CD14-positive monocyte (primary cell): ENCODE data around the gene ASS1. TPM values are rescaled to one million over a fixed set of nuclear protein-coding genes. Genes with fewer than 3 reads are reported as not detected.
A peak's percentile ranks its signal among the peaks of the same experiment; 100 is the strongest.

ENCODE experiments used
- DNase-seq, 3 donors: peaks; one replicate each; pipeline ENCODE4 v3.0.0-alpha.2; 2011 to 2022
- H2AFZ ChIP-seq: 2 replicates; pipeline ENCODE4 v1.6.0; 2012; ENCODE audit warnings: mild to moderate bottlenecking, low read depth, low read length, inconsistent platforms; ENCODE audit not compliant: insufficient read depth, poor library complexity, severe bottlenecking
- H3K27ac ChIP-seq, 2 donors: 1 replicate in 1 of 2; 2 replicates in 1 of 2; pipeline ENCODE4 v1.5.1; 2012 to 2013; ENCODE audit warnings: low read length in 2 of 2, control low read depth in 1 of 2, inconsistent platforms in 1 of 2, low read depth in 1 of 2, mild to moderate bottlenecking in 1 of 2
- H3K27me3 ChIP-seq, 2 donors: one replicate each; pipeline versions ENCODE4 v1.6.0 to v1.6.1; 2011 to 2013; ENCODE audit warnings: low read length in 2 of 2; ENCODE audit not compliant: control insufficient read depth in 2 of 2, insufficient read depth in 2 of 2
- H3K36me3 ChIP-seq, 2 donors: replicated peaks in 1 of 2; 1 replicate in 1 of 2; 2 replicates in 1 of 2; pipeline versions ENCODE4 v1.5.1 to v1.6.1; 2012 to 2013; ENCODE audit warnings: low read length in 2 of 2, control low read depth in 1 of 2, inconsistent platforms in 1 of 2, mild to moderate bottlenecking in 1 of 2; ENCODE audit not compliant: insufficient read depth in 2 of 2, control insufficient read depth in 1 of 2
- H3K4me1 ChIP-seq, 2 donors: 1 replicate in 1 of 2; 2 replicates in 1 of 2; pipeline versions ENCODE4 v1.5.1 to v1.6.1; 2012 to 2013; ENCODE audit warnings: low read length in 2 of 2, control low read depth in 1 of 2, inconsistent platforms in 1 of 2, mild to moderate bottlenecking in 1 of 2, moderate library complexity in 1 of 2; ENCODE audit not compliant: insufficient read depth in 2 of 2, control insufficient read depth in 1 of 2
- H3K4me2 ChIP-seq: replicated peaks from 2 replicates; pipeline ENCODE3; 2012; ENCODE audit warnings: low read length, moderate library complexity, mild to moderate bottlenecking; ENCODE audit not compliant: poor library complexity, severe bottlenecking; ENCODE audit errors: extremely low read depth
- H3K4me3 ChIP-seq, 3 experiments: fragments of 200-600 bp in 1 of 3; sonication (generic) in 1 of 3; replicated peaks in 1 of 3; 1 replicate in 2 of 3; 2 replicates in 1 of 3; pipeline ENCODE4 v1.5.1; 2011 to 2013; ENCODE audit warnings: low read length in 3 of 3, mild to moderate bottlenecking in 3 of 3, control low read depth in 2 of 3, low read depth in 2 of 3, inconsistent platforms in 1 of 3, moderate library complexity in 1 of 3
- H3K79me2 ChIP-seq: 2 replicates; pipeline ENCODE4 v1.6.0; 2012; ENCODE audit warnings: mild to moderate bottlenecking, control low read depth, inconsistent platforms, low read length, moderate library complexity; ENCODE audit not compliant: insufficient read depth
- H3K9ac ChIP-seq: 2 replicates; pipeline ENCODE4 v1.6.0; 2017; ENCODE audit warnings: low read length, mild to moderate bottlenecking; ENCODE audit not compliant: insufficient read depth, poor library complexity, severe bottlenecking
- H3K9me3 ChIP-seq, 2 donors: replicated peaks in 1 of 2; 1 replicate in 1 of 2; 2 replicates in 1 of 2; pipeline versions ENCODE4 v1.5.1 to v1.6.1; 2012 to 2013; ENCODE audit warnings: low read length in 2 of 2, control low read depth in 1 of 2; ENCODE audit not compliant: control insufficient read depth in 1 of 2, insufficient read depth in 1 of 2
- H4K20me1 ChIP-seq: 2 replicates; pipeline ENCODE4 v1.6.0; 2012; ENCODE audit warnings: mild to moderate bottlenecking, low read length, control low read depth, moderate library complexity; ENCODE audit not compliant: insufficient read depth
- H3K27ac Mint-ChIP-seq, 7 donors: one replicate each; pipeline ENCODE4 v1.8.0; 2020; ENCODE audit warnings: mild to moderate bottlenecking in 7 of 7, mixed read lengths in 7 of 7, moderate library complexity in 6 of 7, inconsistent platforms in 2 of 7
- H3K27me3 Mint-ChIP-seq, 3 donors: one replicate each; pipeline ENCODE4 v1.8.0; 2021 to 2022; ENCODE audit warnings: low read depth in 3 of 3, mild to moderate bottlenecking in 3 of 3, mixed read lengths in 3 of 3, moderate library complexity in 3 of 3, inconsistent platforms in 1 of 3
- H3K36me3 Mint-ChIP-seq, 2 donors: one replicate each; pipeline ENCODE4 v1.8.0; 2020; ENCODE audit warnings: mixed read lengths in 2 of 2, inconsistent platforms in 1 of 2, mild to moderate bottlenecking in 1 of 2
- H3K4me1 Mint-ChIP-seq: one replicate; pipeline ENCODE4 v1.8.0; 2020; ENCODE audit warnings: mild to moderate bottlenecking, mixed read lengths
- H3K4me3 Mint-ChIP-seq, 2 donors: one replicate each; pipeline ENCODE4 v1.8.0; 2020; ENCODE audit warnings: mild to moderate bottlenecking in 2 of 2, mixed read lengths in 2 of 2, moderate library complexity in 1 of 2
- H3K9me3 Mint-ChIP-seq, 7 donors: one replicate each; pipeline ENCODE4 v1.8.0; 2020 to 2022; ENCODE audit warnings: mixed read lengths in 7 of 7, mild to moderate bottlenecking in 6 of 7, moderate library complexity in 6 of 7, inconsistent platforms in 2 of 7
- CTCF ChIP-seq: fragments of 200-600 bp; IDR thresholded peaks from one replicate; pipeline ENCODE4 v1.8.0; 2022; ENCODE audit warnings: antibody characterized with exemption, mild to moderate bottlenecking
- WGBS: methylation state at CpG from one replicate; pipeline ENCODE4 v1.1.5; 2013; ENCODE audit warnings: missing lambda C conversion rate; ENCODE audit not compliant: insufficient coverage; 5-methylcytosine and 5-hydroxymethylcytosine counted together
- intact Hi-C, 2 donors: fragments of 100-400 bp; cut with micrococcal nuclease; formaldehyde crosslinking; loops; one replicate each; pipeline versions ENCODE4 v1.15.0 to v1.15.1; 2023
- polyA plus RNA-seq, 3 donors: library from polyadenylated mRNA; depleted of rRNA in 1 of 3; unstranded in 2 of 3; stranded (reverse) in 1 of 3; fragments of 300-500 nt in 2 of 3; fragments of >200 nt in 1 of 3; fragmentation: Illumina TruSeq in 2 of 3; gene quantifications; 1 replicate in 2 of 3; 2 replicates in 1 of 3; pipeline ENCODE4 v1.2.3, GENCODE V29; 2012 to 2021

ASS1 gene
- polyA plus RNA-seq, 3 donors = not detected

GRCh38 chr9:130402243-130402642 is 42.5 kb upstream of the ASS1 start:
- Histone ChIP-seq H3K27ac (no peak overlapping the region), H3K36me3 (no peaks in the 10 kb centered on the region), H3K9ac (no peak overlapping the region), H3K4me1 (no peaks in the 10 kb centered on the region), H3K79me2 (no peaks in the 10 kb centered on the region), H3K4me3 (no peak overlapping the region), H3K9me3 (no peaks in the 10 kb centered on the region), H3K27me3 (no peaks in the 10 kb centered on the region), H3K4me2 (no peak overlapping the region), H4K20me1 (no peaks in the 10 kb centered on the region), H2AFZ (no peak overlapping the region)
- TF ChIP-seq CTCF = no peak
- intact Hi-C loops = no loop called here
- H3K27ac Mint-ChIP-seq = peak overlapping the region in 1 of 7 donors; percentile 5
- H3K4me3 Mint-ChIP-seq = no peak overlapping the region
- peaks cover 5 to 6% (median 5%) of the 10 kb centered on the region in 3 donors for H3K27me3 Mint-ChIP-seq
- no peaks in the 10 kb centered on the region for H3K36me3 Mint-ChIP-seq
- no peaks in the 10 kb centered on the region for H3K4me1 Mint-ChIP-seq
- DNase-seq = no peak
- H3K9me3 Mint-ChIP-seq = no peaks in the 10 kb centered on the region
- 71% methylated on average over 1 of the region's 3 CpGs for WGBS

GRCh38 chr9:130402645-130403440 is 41.9 kb upstream of the ASS1 start:
- WGBS = 91% methylated on average over 25 of the region's 28 CpGs

More at GRCh38 chr9:130402645-130403440, 41.9 kb upstream of the ASS1 start:
- Histone ChIP-seq H3K4me2 (no peak overlapping the region), H3K9me3 (no peaks in the 10 kb centered on the region), H4K20me1 (no peaks in the 10 kb centered on the region), H3K36me3 (no peaks in the 10 kb centered on the region), H3K9ac (no peak overlapping the region), H3K27me3 (no peaks in the 10 kb centered on the region), H2AFZ (no peak overlapping the region), H3K79me2 (no peaks in the 10 kb centered on the region), H3K4me1 (no peaks in the 10 kb centered on the region), H3K27ac (no peak overlapping the region), H3K4me3 (no peak overlapping the region)
- Mint-ChIP-seq H3K9me3 (no peaks in the 10 kb centered on the region), H3K4me3 (no peak overlapping the region), H3K36me3 (no peaks in the 10 kb centered on the region), H3K4me1 (no peaks in the 10 kb centered on the region), H3K27ac (no peak overlapping the region), H3K27me3 (peaks cover 5 to 6% (median 5%) of the 10 kb centered on the region in 3 donors)
- TF ChIP-seq CTCF = no peak
- intact Hi-C loops = no loop called here
- no peak for DNase-seq
